Stimulated activated naive CD8-positive, alpha-beta T cell treated with anti-CD3 and anti-CD28 coated beads, Interleukin-15, Interleukin-2, amounts not matched to agents 100 U/mL and 50 U/mL, for 24 hours (primary cell): ENCODE data around the gene ZSCAN9.

Source experiments
- ATAC-seq: fragments of 150-1000 bp; cut with Tn5 transposase; one replicate; pipeline ENCODE4 v1.10.0; 2021
- DNase-seq: peaks from one replicate; pipeline ENCODE4 v3.0.0; 2021

ZSCAN9 gene

GRCh38 chr6:28225056-28225834 lies at the start of gene ZSCAN9:
TSS of gene ZSCAN9 (plus strand) at chr6:28225275. CDS start at chr6:28227085, 1,810 bp downstream.
- DNase-seq (peak; percentile 64), ATAC-seq (peak; percentile 69)

GRCh38 chr6:28176373-28176772 lies 48.7 kb upstream of the ZSCAN9 start:
- DNase-seq (no peak), ATAC-seq (no peak)

- ATAC-seq (no peak), DNase-seq (no peak)
Observed at GRCh38 chr6:28182255-28182654, 42.8 kb upstream of the ZSCAN9 start.

GRCh38 chr6:28188111-28188979 lies 36.7 kb upstream of the ZSCAN9 start:
- ATAC-seq (no peak), DNase-seq (no peak)

GRCh38 chr6:28200020-28200419 lies 25.1 kb upstream of the ZSCAN9 start:
- ATAC-seq, result no peak

GRCh38 chr6:28203201-28203600 lies 21.9 kb upstream of the ZSCAN9 start:
- no peak for ATAC-seq
- DNase-seq, result no peak

More at GRCh38 chr6:28200020-28200419, 25.1 kb upstream of the ZSCAN9 start:
- DNase-seq, result no peak

- no peak for DNase-seq
Observed at GRCh38 chr6:28205879-28206278, 19.2 kb upstream of the ZSCAN9 start.

GRCh38 chr6:28206527-28206926 lies 18.5 kb upstream of the ZSCAN9 start:
- no peak for ATAC-seq
- no peak for DNase-seq

More at GRCh38 chr6:28205879-28206278, 19.2 kb upstream of the ZSCAN9 start:
- ATAC-seq, result no peak

- no peak for DNase-seq
- no peak for ATAC-seq
Observed at GRCh38 chr6:28206928-28207509, 18.1 kb upstream of the ZSCAN9 start.

- ATAC-seq (peak; percentile 57), DNase-seq (peak; percentile 38)
Observed at GRCh38 chr6:28207510-28208110, 17.5 kb upstream of the ZSCAN9 start.

GRCh38 chr6:28208111-28208659 lies 16.9 kb upstream of the ZSCAN9 start:
- ATAC-seq (no peak), DNase-seq (no peak)

GRCh38 chr6:28209753-28210535 lies 15.1 kb upstream of the ZSCAN9 start:
- ATAC-seq (no peak), DNase-seq (no peak)

GRCh38 chr6:28211840-28212509 lies 13.1 kb upstream of the ZSCAN9 start:
- DNase-seq (peak; percentile 10), ATAC-seq (no peak)

- peak; percentile 73 for DNase-seq
- peak; percentile 89 for ATAC-seq
Observed at GRCh38 chr6:28212510-28213212, 12.4 kb upstream of the ZSCAN9 start.

GRCh38 chr6:28213213-28213523 lies 11.9 kb upstream of the ZSCAN9 start:
- DNase-seq (no peak), ATAC-seq (no peak)

- ATAC-seq (no peak), DNase-seq (no peak)
Observed at GRCh38 chr6:28215425-28215824, 9.7 kb upstream of the ZSCAN9 start.

- DNase-seq (no peak), ATAC-seq (no peak)
Observed at GRCh38 chr6:28217890-28218289, 7.2 kb upstream of the ZSCAN9 start.

- peak; percentile 63 for DNase-seq
- peak; percentile 80 for ATAC-seq
Observed at GRCh38 chr6:28218312-28219248, 6.5 kb upstream of the ZSCAN9 start.
